Lung (tissue), 12 donors: ENCODE data around the gene GPATCH8. TPM values are rescaled to one million over a fixed set of nuclear protein-coding genes. Genes with fewer than 3 reads are reported as not detected.
A peak's percentile ranks its signal among the peaks of the same experiment; 100 is the strongest.

Experiments
- ATAC-seq: fragments of 200-7000 bp; cut with Tn5 transposase; one replicate; pipeline ENCODE4 v1.9.1; 2020; ENCODE audit warnings: moderate number of reproducible peaks; ENCODE audit not compliant: insufficient read depth, low FRiP score
- DNase-seq, 3 donors: peaks; one replicate each; pipeline ENCODE4 v3.0.0-alpha.2; 2013 to 2017
- H3K27ac ChIP-seq, 2 donors: one replicate each; pipeline ENCODE4 v1.5.1; 2013; ENCODE audit warnings: mild to moderate bottlenecking in 2 of 2, moderate library complexity in 2 of 2, control low read depth in 1 of 2, inconsistent platforms in 1 of 2, low read depth in 1 of 2, low read length in 1 of 2
- H3K27me3 ChIP-seq, 3 donors: one replicate each; pipeline ENCODE4 v1.5.1; 2013; ENCODE audit warnings: low read length in 2 of 3; ENCODE audit not compliant: control insufficient read depth in 3 of 3, insufficient read depth in 3 of 3
- H3K36me3 ChIP-seq, 4 donors: one replicate each; pipeline ENCODE4 v1.5.1; 2013; ENCODE audit warnings: low read length in 4 of 4, mild to moderate bottlenecking in 1 of 4, moderate library complexity in 1 of 4; ENCODE audit not compliant: control insufficient read depth in 4 of 4, insufficient read depth in 4 of 4
- H3K4me1 ChIP-seq, 5 donors: one replicate each; pipeline ENCODE4 v1.5.1; 2013; ENCODE audit warnings: low read length in 5 of 5, mild to moderate bottlenecking in 2 of 5, moderate library complexity in 1 of 5; ENCODE audit not compliant: control insufficient read depth in 5 of 5, insufficient read depth in 5 of 5
- H3K4me3 ChIP-seq: one replicate; pipeline ENCODE4 v1.5.1; 2013; ENCODE audit warnings: mild to moderate bottlenecking, control low read depth, moderate library complexity
- H3K9ac ChIP-seq, 2 donors: one replicate each; pipeline ENCODE4 v1.5.1; 2013; ENCODE audit warnings: low read length in 2 of 2, control low read depth in 1 of 2; ENCODE audit not compliant: insufficient read depth in 1 of 2
- H3K9me3 ChIP-seq, 4 donors: one replicate each; pipeline ENCODE4 v1.5.1; 2013; ENCODE audit warnings: low read length in 3 of 4, mild to moderate bottlenecking in 1 of 4, moderate library complexity in 1 of 4; ENCODE audit not compliant: control insufficient read depth in 4 of 4, insufficient read depth in 3 of 4
- WGBS, 2 donors: extraction: QIAGEN DNeasy Blood & Tissue Kit; methylation state at CpG; one replicate each; pipeline ENCODE4 v1.1.7; 2013; 5-methylcytosine and 5-hydroxymethylcytosine counted together
- polyA plus RNA-seq, 2 donors: library from polyadenylated mRNA; stranded (reverse); fragments of 200-250 nt; gene quantifications; one replicate each; pipeline ENCODE4 v1.2.1, GENCODE V29; 2013
- total RNA-seq, 2 donors: library from RNA; depleted of rRNA in 1 of 2; stranded (reverse); fragments of >200 nt in 1 of 2; gene quantifications; one replicate each; pipeline ENCODE4 v1.2.1, GENCODE V29; 2014 to 2021
- TF ChIP-seq, protein P1 (sequence below): IDR thresholded peaks from 2 replicates; pipeline ENCODE4 v1.5.1; 2012; ENCODE audit warnings: mild to moderate bottlenecking; ENCODE audit errors: control extremely low read depth, extremely low read depth
- donor health status: control.
- donor health status: control.
- donor health status: Bipolar disorder and iron deficiency.
- donor health status: healthy.
- donor health status: DM: yes; HTN: yes; CAD: no.

GPATCH8 gene
- total and polyA plus RNA-seq, 4 donors: 8.9 to 62.0 (median 23.8) TPM

DNA sequence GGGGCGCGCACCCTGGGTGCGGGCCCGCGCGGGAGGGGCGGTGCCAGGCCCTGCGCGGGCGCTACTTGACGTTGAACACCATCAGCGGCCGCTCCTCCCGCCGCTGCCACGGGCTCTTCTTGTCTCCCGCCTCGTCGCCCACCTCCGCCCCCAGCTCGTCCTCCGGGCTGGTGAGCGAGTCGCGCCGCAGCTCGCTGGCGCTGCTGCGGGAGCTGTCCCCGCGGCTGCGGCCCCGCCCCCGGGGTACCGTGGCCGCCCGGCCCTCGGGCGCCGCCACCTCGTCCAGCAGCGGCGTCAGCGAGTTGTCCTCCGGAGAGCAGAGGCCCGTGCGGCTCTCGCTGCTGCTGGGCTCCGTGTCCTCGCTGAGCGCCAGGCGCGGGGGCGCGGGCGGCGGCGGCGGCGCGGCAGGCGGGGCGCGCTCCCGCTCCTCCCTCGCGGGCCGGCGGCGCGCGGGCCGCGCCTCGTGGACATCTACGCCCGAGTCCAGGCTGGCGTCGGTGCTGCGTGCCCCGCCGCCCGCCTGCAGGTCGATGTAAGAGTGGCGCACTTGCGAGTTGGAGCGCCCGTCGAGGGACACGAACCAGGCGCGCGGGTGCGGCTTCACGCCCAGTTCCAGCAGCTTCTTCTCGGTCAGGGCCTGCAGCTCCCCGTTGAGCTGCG lies 149.4 kb downstream of the GPATCH8 start:
- peak in 1 of 3 donors; percentile 39 for DNase-seq
- Histone ChIP-seq H3K4me3 (no peak overlapping the region), H3K27ac (no peak overlapping the region), H3K9me3 (no peaks in the 10 kb centered on the region), H3K36me3 (peaks cover 0 to 43% (median 6%) of the 10 kb centered on the region in 4 donors), H3K9ac (no peak overlapping the region), H3K27me3 (no peaks in the 10 kb centered on the region), H3K4me1 (peaks cover 0 to 2% (median 0%) of the 10 kb centered on the region in 5 donors)
- no peak for ATAC-seq
- TF ChIP-seq, protein P1, sequence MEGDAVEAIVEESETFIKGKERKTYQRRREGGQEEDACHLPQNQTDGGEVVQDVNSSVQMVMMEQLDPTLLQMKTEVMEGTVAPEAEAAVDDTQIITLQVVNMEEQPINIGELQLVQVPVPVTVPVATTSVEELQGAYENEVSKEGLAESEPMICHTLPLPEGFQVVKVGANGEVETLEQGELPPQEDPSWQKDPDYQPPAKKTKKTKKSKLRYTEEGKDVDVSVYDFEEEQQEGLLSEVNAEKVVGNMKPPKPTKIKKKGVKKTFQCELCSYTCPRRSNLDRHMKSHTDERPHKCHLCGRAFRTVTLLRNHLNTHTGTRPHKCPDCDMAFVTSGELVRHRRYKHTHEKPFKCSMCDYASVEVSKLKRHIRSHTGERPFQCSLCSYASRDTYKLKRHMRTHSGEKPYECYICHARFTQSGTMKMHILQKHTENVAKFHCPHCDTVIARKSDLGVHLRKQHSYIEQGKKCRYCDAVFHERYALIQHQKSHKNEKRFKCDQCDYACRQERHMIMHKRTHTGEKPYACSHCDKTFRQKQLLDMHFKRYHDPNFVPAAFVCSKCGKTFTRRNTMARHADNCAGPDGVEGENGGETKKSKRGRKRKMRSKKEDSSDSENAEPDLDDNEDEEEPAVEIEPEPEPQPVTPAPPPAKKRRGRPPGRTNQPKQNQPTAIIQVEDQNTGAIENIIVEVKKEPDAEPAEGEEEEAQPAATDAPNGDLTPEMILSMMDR: no peak
- 35 to 50% methylated on average over 90 to 98 of the region's 98 CpGs for WGBS, 2 donors

DNA sequence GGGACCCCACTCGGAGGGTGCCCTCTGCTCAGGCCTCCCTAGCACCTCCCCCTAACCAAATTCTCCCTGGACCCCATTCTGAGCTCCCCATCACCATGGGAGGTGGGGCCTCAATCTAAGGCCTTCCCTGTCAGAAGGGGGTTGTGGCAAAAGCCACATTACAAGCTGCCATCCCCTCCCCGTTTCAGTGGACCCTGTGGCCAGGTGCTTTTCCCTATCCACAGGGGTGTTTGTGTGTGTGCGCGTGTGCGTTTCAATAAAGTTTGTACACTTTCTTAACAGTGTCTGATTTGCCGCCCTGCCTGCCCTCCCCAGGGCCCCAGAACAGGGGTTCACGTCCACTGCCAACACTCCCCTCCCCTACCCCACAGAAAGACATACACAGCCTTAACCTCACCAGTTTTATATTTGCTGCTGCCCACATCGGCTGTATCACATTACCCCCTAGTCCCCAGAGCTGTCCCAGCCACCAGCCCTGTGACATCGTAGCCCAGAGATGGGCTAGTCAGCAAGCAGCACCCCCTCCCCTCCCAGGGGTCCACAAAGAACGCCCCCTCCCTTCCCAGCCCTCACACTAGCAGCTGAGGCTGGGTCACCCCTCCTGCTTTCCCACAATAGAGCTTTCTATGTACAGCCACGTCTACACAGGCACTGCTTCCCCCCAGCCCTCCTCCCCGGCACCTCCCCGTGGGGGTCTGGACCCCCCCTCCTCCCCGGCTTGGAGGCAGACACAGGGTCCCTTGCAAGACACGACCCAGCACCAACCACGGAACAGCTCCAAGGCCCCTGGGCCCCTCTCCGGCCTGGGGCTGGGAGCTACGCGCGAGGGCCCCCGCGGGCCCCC lies 150.2 kb downstream of the GPATCH8 start:
- peaks cover 0 to 43% (median 4%) of the 10 kb centered on the region in 4 donors for H3K36me3 ChIP-seq
- no peak overlapping the region for H3K27ac ChIP-seq
- DNase-seq (no peak), ATAC-seq (no peak)
- WGBS, 2 donors: 53 to 61% methylated on average over 22 of the region's 22 CpGs
- H3K4me3 ChIP-seq: no peak overlapping the region
- H3K9me3 ChIP-seq: no peaks in the 10 kb centered on the region
- H3K9ac ChIP-seq: no peak overlapping the region
- peaks cover 0 to 5% (median 0%) of the 10 kb centered on the region in 5 donors for H3K4me1 ChIP-seq
- TF ChIP-seq, protein P1: no peak
- no peaks in the 10 kb centered on the region for H3K27me3 ChIP-seq

DNA sequence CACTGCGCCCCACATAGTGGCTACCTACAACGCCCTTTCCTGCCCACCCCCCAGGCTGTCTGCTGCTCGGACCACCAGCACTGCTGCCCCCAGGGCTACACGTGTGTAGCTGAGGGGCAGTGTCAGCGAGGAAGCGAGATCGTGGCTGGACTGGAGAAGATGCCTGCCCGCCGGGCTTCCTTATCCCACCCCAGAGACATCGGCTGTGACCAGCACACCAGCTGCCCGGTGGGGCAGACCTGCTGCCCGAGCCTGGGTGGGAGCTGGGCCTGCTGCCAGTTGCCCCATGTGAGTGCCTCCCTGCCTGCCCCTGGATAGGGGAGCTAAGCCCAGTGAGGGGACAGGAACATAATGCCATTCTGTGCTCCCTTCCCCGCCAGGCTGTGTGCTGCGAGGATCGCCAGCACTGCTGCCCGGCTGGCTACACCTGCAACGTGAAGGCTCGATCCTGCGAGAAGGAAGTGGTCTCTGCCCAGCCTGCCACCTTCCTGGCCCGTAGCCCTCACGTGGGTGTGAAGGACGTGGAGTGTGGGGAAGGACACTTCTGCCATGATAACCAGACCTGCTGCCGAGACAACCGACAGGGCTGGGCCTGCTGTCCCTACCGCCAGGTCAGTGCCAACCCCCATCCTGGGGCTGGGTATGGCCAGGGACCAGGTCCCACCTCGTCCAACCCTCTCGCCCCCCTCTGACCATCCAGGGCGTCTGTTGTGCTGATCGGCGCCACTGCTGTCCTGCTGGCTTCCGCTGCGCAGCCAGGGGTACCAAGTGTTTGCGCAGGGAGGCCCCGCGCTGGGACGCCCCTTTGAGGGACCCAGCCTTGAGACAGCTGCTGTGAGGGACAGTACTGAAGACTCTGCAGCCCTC lies 151.0 kb downstream of the GPATCH8 start:
- DNase-seq (no peak), ATAC-seq (no peak)
- H3K27ac ChIP-seq: no peak overlapping the region
- no peak overlapping the region for H3K9ac ChIP-seq
- 86 to 89% methylated on average over 36 of the region's 36 CpGs for WGBS, 2 donors
- TF ChIP-seq, protein P1: no peak
- H3K27me3 ChIP-seq: no peaks in the 10 kb centered on the region
- H3K36me3 ChIP-seq: peaks cover 0 to 43% (median 4%) of the 10 kb centered on the region in 4 donors
- peaks cover 0 to 5% (median 0%) of the 10 kb centered on the region in 5 donors for H3K4me1 ChIP-seq
- H3K4me3 ChIP-seq: no peak overlapping the region
- no peaks in the 10 kb centered on the region for H3K9me3 ChIP-seq
